Measurements from ENCODE around the gene KLHL29.

GRCh38 chr2:23540804-23541360 lies 155.9 kb downstream of the KLHL29 start:
- no peak for TF ChIP-seq POLR2A (IDR thresholded peaks at IDR 0.05; ENCODE audit: low read depth, low read length)
- no peak for TF ChIP-seq POLR2AphosphoS5 (IDR thresholded peaks at IDR 0.05; ENCODE audit: low read depth, low read length)
- no peak for TF ChIP-seq TAF1 (IDR thresholded peaks at IDR 0.05; ENCODE audit: low read depth, low read length)
- TF ChIP-seq PAX5 (IDR thresholded peaks at IDR 0.05; ENCODE audit: insufficient read depth, low read length, severe bottlenecking) = no peak
